ENCODE data around the gene COG1. TPM values are rescaled to one million over a fixed set of nuclear protein-coding genes. Genes with fewer than 3 reads are reported as not detected.

The COG1 gene
- total and polyA plus RNA-seq, 9 of the 15 experiments (the other 6 are each of a cell fraction or from before 2014, with no cell fraction given): 9.5 to 26.8 (median 12.9) TPM

DNA sequence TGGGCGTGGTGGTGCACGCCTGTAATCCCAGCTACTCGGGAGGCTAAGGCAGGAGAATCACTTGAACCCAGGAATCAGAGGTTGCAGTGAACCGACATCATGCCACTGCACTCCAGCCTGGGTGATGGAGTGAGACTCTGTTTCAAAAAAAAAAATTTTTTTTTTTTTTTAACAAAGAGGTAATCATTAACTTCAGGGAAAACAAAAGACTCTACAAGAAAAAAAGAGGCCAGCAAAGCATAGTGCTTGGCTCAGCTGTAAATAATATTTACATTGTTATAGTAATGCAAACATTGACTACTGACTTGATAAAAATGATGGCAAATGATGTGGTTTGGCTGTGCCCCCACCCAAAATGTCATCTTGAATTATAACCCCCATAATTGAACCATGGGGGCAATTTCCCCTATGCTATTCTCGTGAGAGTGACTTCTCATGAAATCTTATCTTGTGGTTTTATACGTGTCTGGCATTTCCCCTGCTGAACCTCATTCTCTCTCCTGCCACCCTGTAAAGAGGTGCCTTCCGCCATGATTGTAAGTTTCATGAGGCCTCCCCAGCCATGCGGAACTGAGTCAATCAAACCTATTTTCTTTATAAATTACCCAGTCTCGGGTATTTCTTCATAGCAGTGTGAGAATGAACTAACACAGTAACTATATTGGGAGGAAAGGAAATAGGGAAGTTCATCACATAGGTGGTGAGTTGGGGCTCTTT, 40.8 kb upstream of the COG1 start:
- Histone ChIP-seq H3K27me3 (ENCODE audit: control insufficient read depth in 2 of 2, insufficient read depth in 2 of 2, low read length in 2 of 2) (peaks cover 3 to 17% of the 10 kb centered on the region in 2 experiments; a peak in 4 of 5 replicates), H3K4me2 (ENCODE audit: insufficient read depth, low read length) (no peak overlapping the region), H3K9me1 (ENCODE audit: control insufficient read depth, insufficient read depth, low read length) (no peaks in the 10 kb centered on the region), H3K36me3 (ENCODE audit: control insufficient read depth, insufficient read depth, low read length) (no peaks in the 10 kb centered on the region), H3K4me3 (no peak overlapping the region), H3K27ac (ENCODE audit: extremely low read depth, low read depth, low read length) (no peak overlapping the region), H3K4me1 (replicated peaks in 1 of 2; ENCODE audit: control insufficient read depth in 2 of 2, insufficient read depth in 2 of 2, low read length in 2 of 2) (peaks cover 0 to 5% of the 10 kb centered on the region in 2 experiments; a peak in 2 of 5 replicates), H2AFZ (ENCODE audit: low read depth, low read length) (no peak overlapping the region), H3K9me3 (replicated peaks; ENCODE audit: control insufficient read depth, insufficient read depth, low read depth, low read length) (no peaks in the 10 kb centered on the region), H3K9ac (ENCODE audit: insufficient read depth in 1 of 2, low read depth in 2 of 2, low read length in 2 of 2) (no peak overlapping the region), H3K79me2 (ENCODE audit: control insufficient read depth, insufficient read depth, low read length) (no peaks in the 10 kb centered on the region), H4K20me1 (replicated peaks; ENCODE audit: control insufficient read depth, insufficient read depth, low read length) (peaks cover 6% of the 10 kb centered on the region; the same call in 1 of the 2 replicates)
- no peak for DNase-seq (ENCODE audit: extremely low read depth in 1 of 4, low spot score in 3 of 4)
- 15% methylated on average over 9 of the region's 9 CpGs for WGBS (ENCODE audit: insufficient coverage, low coverage, missing lambda C conversion rate)
- ATAC-seq: no peak
- intact Hi-C loops (cut with micrococcal nuclease): no loop called here
- BruUV-seq (replicated peaks): no TSS peak
- ChIA-PET POLR2A (interaction anchor here (1.2 kb wide), 1 partner anchor 105 kb away, joined by 3 read pairs; no protein-coding TSS in a partner anchor), CTCF (ENCODE audit: low intra/inter-chr PET ratio) (no interaction called here)
- FAIRE-seq: no peak
- in situ Hi-C loops (cut with MboI): loop anchor here (10.0 kb wide), 2 partner anchors 157 to 427 kb away; no protein-coding TSS in a partner anchor
- TF ChIP-seq CHAMP1 (IDR thresholded peaks at IDR 0.05): no peak
- no peak for TF ChIP-seq FOXP1 (CRISPR knock-in tag; IDR thresholded peaks at IDR 0.05)
- no peak for TF ChIP-seq HNRNPK (IDR thresholded peaks at IDR 0.05; ENCODE audit: low read depth, low read length, poor library complexity, severe bottlenecking)
- TF ChIP-seq FUS (optimal IDR thresholded peaks at IDR 0.05; ENCODE audit: low read depth, low read length): no peak
- TF ChIP-seq HINFP (tag; conservative IDR thresholded peaks at IDR 0.05; ENCODE audit: low read depth): no peak
- TF ChIP-seq, protein P1, sequence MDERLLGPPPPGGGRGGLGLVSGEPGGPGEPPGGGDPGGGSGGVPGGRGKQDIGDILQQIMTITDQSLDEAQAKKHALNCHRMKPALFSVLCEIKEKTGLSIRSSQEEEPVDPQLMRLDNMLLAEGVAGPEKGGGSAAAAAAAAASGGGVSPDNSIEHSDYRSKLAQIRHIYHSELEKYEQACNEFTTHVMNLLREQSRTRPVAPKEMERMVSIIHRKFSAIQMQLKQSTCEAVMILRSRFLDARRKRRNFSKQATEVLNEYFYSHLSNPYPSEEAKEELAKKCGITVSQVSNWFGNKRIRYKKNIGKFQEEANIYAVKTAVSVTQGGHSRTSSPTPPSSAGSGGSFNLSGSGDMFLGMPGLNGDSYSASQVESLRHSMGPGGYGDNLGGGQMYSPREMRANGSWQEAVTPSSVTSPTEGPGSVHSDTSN (CRISPR knock-in tag; IDR thresholded peaks at IDR 0.05; ENCODE audit: low read depth): no peak
- TF ChIP-seq, protein P1 (tag; conservative IDR thresholded peaks at IDR 0.05; ENCODE audit: low read depth): no peak
- TF ChIP-seq, protein P2, sequence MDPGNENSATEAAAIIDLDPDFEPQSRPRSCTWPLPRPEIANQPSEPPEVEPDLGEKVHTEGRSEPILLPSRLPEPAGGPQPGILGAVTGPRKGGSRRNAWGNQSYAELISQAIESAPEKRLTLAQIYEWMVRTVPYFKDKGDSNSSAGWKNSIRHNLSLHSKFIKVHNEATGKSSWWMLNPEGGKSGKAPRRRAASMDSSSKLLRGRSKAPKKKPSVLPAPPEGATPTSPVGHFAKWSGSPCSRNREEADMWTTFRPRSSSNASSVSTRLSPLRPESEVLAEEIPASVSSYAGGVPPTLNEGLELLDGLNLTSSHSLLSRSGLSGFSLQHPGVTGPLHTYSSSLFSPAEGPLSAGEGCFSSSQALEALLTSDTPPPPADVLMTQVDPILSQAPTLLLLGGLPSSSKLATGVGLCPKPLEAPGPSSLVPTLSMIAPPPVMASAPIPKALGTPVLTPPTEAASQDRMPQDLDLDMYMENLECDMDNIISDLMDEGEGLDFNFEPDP (CRISPR knock-in tag; IDR thresholded peaks at IDR 0.05): no peak
- no peak for TF ChIP-seq POLR3A (IDR thresholded peaks at IDR 0.05; ENCODE audit: borderline replicate concordance, extremely low read depth, insufficient read depth, insufficient read length)
- no peak for TF ChIP-seq GTF2F1 (IDR thresholded peaks at IDR 0.05; ENCODE audit: low read depth, low read length)
- TF ChIP-seq, protein P3, sequence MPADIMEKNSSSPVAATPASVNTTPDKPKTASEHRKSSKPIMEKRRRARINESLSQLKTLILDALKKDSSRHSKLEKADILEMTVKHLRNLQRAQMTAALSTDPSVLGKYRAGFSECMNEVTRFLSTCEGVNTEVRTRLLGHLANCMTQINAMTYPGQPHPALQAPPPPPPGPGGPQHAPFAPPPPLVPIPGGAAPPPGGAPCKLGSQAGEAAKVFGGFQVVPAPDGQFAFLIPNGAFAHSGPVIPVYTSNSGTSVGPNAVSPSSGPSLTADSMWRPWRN (IDR thresholded peaks at IDR 0.05; ENCODE audit: low read depth): no peak
- TF ChIP-seq BRD9 (IDR thresholded peaks at IDR 0.05; ENCODE audit: low read depth, partially characterized antibody): no peak

Measured in K562 (cell line).